ENCODE measurements around the gene GBF1.

Gene GBF1

DNA sequence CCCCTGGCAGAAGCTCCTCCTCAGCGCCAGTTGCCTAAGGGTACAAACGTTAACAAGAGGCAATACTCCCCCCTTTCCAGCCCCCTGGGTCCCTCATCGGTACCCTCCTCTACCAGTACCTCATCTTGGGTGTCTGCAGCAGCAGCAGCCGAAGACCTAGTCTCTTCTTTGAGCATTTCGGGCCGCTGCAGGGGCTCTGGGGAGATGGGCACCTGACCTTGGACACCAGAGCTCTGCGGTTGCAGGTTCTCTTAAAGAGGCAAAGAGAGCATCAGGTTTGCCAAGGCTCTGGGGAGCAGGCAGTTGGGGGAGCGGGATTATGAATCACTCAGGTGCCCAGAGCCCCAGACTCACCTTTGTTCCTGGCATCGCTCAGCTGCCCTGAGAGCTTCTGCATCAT is 178.8 kb downstream of the GBF1 start:
- DNase-seq (ENCODE audit: low read depth) = no peak

DNA sequence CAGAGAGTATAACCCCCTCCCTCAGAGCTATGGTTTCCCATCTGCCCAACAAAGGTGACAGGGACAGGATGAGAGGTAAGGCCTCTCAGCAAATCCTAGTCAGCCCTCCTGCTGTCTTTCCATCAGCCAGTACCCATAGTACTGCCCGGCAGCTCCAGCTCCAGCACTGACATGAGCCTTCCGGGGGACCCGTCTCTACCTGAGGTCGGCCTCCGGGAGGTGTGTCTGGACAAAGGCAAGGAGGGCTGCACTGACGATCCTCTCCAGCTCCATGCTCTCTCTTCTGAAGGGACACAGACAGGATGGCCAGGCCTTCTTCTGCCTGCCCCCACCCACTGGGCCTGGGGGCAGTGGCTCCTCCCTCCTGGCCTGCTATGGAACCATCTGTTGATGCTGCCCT is 179.6 kb downstream of the GBF1 start:
- no peak for DNase-seq (ENCODE audit: low read depth)

DNA sequence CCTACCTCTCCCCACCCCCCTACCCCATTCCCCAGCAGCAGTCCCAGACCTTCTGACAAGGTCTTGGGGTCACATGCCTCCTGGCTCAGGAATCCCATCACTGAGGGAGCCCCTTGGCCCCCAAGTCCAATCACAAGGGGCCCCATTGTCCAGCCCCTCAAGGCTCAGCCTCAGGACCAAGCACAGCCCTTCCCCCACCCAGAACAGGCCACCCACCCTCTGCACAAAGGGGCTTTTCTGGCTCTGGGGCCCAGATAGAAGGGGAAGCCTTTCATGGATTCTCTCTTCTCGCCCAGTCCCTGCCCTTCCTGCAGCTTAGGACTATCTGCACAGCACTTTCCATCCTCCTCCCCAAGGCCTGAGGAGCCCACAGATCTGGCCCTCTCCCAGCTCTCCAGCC is 180.1 kb downstream of the GBF1 start:
- no peak for DNase-seq (ENCODE audit: low read depth)

DNA sequence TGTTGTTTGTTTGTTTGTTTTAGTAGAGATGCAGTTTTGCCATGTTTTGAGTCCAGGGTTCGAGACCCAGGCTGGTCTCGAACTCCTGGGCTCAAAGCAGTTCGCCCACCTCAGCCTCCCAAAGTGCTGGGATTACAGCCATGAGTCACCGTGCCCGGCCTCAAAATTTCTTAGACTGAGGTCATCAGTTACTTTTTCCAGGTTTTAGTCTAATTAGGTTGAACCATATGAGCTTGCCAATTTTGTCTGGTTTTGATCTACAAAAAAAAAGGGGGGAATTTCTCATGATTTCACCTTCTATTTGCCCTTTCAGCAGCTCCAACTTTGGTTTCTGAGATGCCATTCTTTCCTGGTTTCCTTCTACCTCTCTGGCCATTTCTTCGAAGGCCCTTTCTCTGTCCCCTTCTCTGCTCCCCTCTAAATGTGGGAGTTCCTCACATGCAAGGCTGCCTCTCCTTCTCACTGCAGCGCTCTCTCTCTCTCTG is 181.5 kb downstream of the GBF1 start:
- no peak for DNase-seq (ENCODE audit: low read depth)

DNA sequence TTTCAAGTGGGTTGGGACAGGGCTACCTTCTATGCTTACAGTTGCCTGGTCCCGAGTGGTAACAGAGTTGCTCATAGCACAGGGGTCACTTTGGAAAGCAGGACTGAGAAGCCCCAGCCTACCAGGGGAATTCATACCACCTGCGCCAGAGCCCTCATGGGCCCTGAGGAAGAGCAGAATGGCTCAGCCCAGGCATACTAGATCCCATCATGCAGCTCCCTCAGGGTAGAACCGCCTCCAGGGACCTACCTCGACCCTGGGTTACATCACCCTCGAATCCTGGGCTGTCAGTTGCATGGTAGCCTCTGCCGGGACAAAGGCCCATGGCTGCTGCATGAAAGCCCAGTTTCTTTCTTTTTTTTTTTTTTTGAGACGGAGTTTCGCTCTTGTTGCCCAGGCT is 184.1 kb downstream of the GBF1 start:
- DNase-seq (ENCODE audit: low read depth) = no peak

DNA sequence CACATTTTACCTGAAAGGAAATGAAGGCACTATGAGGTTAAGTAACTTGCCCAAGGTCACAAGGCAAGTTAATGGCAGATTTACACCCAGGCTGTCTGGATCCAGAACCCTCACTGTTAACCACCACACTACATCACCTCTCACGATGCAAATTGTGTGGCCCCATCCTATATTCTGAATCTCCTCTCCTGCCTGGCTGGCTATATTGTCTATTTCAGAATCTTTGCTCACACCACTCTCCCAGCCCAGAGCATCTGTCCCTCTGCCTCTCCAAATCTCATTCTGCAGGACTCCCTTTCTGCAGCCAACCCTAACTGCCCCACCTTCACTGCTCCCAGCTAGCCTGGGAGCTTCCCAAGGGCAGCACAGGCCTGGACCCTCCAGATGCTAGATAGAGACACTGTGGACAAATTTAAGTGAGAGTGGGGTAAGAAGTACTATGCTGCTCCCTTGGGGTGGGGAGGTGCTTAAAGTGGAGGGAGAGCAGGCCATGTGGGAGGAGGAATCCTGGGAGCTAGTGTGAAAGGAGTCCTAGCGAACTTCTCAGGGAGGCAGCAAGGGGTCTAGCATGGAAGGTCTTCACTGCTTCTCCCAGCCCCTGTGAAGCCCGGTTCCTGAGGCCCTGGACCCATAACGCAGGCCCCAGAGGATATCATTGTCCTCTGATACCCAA is 186.3 kb downstream of the GBF1 start:
- DNase-seq (ENCODE audit: low read depth) = peak; percentile 19

All from amniotic epithelial cell (primary cell).